Effector memory CD4-positive, alpha-beta T cell (primary cell): ENCODE measurements around the gene HMCN1.

Experiments
- DNase-seq, 3 donors: peaks; one replicate each; pipeline ENCODE4 v3.0.0-alpha.2; 2020
- H3K27ac ChIP-seq: 2 replicates; pipeline ENCODE4 v1.7.0; 2013; ENCODE audit warnings: mild to moderate bottlenecking, low read length, moderate library complexity; ENCODE audit not compliant: insufficient read depth, poor library complexity, severe bottlenecking
- H3K27me3 ChIP-seq: replicated peaks from 2 replicates; pipeline ENCODE4 v1.7.0; 2013; ENCODE audit warnings: mild to moderate bottlenecking, low read length; ENCODE audit not compliant: insufficient read depth, control insufficient read depth, poor library complexity, severe bottlenecking
- H3K36me3 ChIP-seq: 2 replicates; pipeline ENCODE4 v1.7.0; 2013; ENCODE audit warnings: mild to moderate bottlenecking, low read length, moderate library complexity; ENCODE audit not compliant: control insufficient read depth, insufficient read depth
- H3K4me1 ChIP-seq: 2 replicates; pipeline ENCODE4 v1.7.0; 2013; ENCODE audit warnings: low read length, mild to moderate bottlenecking; ENCODE audit not compliant: control insufficient read depth, insufficient read depth, poor library complexity, severe bottlenecking
- H3K4me3 ChIP-seq: 2 replicates; pipeline ENCODE4 v1.7.0; 2013; ENCODE audit warnings: low read length, low read depth, mild to moderate bottlenecking; ENCODE audit not compliant: insufficient read depth, poor library complexity, severe bottlenecking
- H3K9me3 ChIP-seq: 2 replicates; pipeline ENCODE4 v1.7.0; 2013; ENCODE audit warnings: mild to moderate bottlenecking, low read length, moderate library complexity; ENCODE audit not compliant: control insufficient read depth

Gene HMCN1

GRCh38 chr1:186240436-186240835 lies 506.2 kb downstream of the HMCN1 start:
- Histone ChIP-seq H3K4me3 (no peak overlapping the region), H3K9me3 (no peaks in the 10 kb centered on the region), H3K4me1 (no peaks in the 10 kb centered on the region), H3K27ac (no peak overlapping the region), H3K36me3 (no peaks in the 10 kb centered on the region), H3K27me3 (no peaks in the 10 kb centered on the region)
- DNase-seq, result no peak
